GM18526 (cell line): ENCODE measurements around the gene PLCD4.

Source experiments
- POLR2A ChIP-seq: IDR thresholded peaks from 3 replicates; pipeline ENCODE4 v1.6.1; 2011; ENCODE audit not compliant: insufficient read length; ENCODE audit errors: extremely low read depth

PLCD4 gene

GRCh38 chr2:218680061-218680460 is 72.4 kb downstream of the PLCD4 start:
- TF ChIP-seq POLR2A: no peak
